Raji (cell line): ENCODE measurements around the gene CCDC85B.
A peak's percentile ranks its signal among the peaks of the same experiment; 100 is the strongest.

Experiments used
- POLR2A ChIP-seq: IDR thresholded peaks from 2 replicates; pipeline ENCODE4 v1.6.1; 2011; ENCODE audit warnings: low read depth, low read length, control low read depth; ENCODE audit not compliant: insufficient read depth

Gene CCDC85B

DNA sequence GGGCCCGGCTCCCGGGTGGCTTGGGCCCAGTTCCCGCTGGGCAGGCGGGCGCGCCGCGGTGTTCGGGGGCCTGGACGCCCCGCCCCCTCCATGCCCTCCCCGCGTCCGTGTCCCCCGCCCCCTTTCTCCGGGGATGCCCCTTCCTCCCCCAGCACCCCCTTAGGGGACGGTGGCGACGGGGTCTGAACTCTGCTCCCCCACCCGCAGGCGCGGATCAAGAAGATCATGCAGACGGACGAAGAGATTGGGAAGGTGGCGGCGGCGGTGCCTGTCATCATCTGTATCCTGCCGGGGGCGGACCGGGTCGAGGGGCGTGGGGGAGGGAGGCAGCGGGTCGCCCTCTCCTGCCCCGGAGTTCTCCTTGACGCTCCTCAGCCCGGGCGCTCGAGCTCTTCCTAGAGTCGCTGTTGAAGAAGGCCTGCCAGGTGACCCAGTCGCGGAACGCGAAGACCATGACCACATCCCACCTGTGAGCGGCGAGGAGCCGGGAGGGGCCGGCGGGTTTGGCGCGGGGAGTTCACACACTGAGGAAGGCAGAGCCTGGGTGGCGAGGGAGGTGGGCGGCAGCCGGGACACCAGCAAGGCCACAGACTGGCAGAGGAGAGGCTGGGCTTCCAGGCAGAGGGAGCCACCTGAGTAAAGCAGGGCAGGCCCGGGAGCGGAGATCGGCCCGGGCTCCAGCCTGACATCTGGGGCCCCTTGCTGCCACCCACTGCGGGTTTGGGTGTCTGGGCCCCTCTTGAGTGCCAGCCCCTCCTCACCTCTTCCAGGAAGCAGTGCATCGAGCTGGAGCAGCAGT is 29.3 kb downstream of the CCDC85B start:
- TF ChIP-seq POLR2A: no peak

DNA sequence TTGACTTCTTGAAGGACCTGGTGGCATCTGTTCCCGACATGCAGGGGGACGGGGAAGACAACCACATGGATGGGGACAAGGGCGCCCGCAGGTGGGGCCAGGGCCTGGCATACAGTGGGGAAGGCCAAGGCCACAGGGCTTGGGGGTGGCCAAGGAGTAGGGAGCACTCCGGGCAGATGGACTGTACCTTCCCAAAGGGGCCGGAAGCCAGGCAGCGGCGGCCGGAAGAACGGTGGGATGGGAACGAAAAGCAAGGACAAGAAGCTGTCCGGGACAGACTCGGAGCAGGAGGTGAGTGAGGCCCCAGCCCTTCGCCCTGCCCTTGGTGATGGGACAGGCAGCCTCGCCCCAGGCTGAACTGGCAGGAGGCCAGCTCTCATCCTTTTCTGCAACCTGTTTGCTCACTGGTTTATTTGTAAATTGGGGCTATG is 29.9 kb downstream of the CCDC85B start:
- no peak for TF ChIP-seq POLR2A

DNA sequence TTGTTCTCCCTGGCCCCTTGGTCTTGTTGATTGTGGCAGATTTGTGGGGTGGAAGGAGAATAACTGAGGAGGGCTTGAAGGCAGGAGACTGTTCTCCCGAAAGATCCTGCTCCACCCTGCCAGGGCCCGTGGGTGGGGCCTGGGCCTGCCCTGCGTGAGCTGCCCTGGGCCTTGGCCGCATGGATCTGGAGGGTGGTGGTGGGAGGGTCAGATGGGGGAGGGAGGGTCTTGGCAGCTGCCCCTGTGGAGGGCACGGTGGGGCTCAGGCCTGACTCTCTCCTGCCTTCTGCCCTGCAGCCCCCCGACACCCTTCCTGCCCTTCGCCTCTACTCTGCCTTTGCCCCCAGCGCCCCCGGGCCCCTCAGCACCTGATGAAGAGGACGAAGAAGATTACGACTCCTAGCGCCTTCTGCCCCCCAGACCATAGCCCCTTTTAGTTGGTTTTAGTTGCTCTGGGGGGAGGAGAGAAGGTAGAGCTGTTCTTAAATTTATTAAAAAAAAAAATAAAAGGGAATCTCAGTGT is 30.6 kb downstream of the CCDC85B start:
- TF ChIP-seq POLR2A: no peak

DNA sequence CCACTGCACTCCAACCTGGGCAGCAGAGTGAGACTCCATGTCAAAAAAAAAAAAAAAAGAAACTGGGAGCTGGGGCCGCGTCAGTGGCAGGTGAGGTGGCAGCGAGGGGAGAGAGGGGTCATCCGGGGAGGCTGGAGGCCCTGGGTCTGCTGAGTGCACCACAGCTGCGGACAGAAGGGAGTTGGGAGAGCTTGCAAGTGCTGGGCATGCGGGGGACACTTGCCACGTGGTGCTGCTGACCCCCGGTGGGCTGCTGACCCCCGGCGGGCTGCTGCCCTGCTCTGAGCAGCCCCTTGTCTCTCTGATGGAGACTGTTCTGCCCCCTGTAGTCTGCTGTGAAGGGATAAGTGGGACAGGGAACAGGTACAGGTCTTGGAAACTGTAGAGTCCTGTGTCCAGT is 31.4 kb downstream of the CCDC85B start:
- TF ChIP-seq POLR2A: no peak

DNA sequence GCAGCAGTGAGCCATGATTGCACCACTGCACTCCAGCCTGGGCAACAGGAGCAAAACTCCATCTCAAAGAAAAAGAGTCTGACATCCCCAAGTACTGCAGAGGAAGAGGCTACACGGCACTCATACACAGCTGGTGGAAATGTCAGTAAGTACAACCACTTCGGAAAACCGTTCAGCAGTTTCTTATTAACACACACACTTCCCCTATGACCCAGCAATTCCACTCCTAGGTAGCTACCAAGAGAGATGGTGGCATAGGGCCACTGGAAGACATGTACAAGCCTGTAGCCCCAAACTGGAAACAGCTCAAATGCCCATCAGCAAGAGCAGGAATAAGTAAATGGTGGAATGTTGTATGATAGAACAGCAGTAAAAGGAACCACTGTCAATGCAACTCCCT is 32.1 kb downstream of the CCDC85B start:
- TF ChIP-seq POLR2A: no peak

DNA sequence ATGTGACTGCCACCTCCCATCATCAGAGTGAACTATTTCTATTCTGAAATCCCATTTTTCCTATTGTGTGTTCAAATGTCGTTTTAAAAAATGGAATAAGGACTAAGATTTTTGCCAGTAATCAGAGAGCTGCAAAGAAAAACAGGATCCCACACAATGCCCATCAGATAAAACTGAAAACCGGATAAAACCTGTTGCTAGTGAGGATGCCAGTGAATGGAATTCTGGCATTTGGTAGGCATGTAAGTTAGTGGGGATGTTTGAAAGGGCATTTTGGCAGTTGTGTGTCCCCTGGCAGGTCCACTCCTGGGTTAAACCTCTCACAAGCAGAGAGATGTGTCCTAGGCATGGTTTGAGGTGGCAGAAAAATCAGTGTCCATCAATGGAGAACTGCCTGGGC is 34.9 kb downstream of the CCDC85B start:
- no peak for TF ChIP-seq POLR2A

DNA sequence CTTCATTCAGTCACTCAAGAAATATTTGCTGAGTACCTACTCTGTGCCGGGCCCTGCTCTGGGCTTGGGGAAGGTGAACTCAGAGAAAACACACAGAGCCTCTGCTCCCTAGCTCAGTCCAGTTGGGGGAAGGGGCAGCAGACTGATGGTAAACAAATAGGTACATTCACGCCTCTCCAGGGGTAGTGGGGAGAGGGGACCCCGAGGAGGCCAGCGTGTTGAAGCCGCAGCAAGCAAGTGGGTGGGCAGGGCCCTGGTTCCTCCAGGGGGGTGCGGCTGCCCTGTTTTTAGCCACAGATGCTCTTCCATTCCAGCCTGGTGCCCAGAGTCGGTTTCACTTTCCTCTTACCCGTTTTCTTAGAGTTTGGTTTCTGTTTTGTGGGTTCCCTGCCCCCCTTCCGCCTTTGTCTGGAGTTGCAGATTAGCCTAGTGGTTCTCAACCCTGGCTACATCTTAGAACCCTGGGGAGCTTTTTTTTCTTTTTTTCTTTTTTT is 37.5 kb downstream of the CCDC85B start:
- 0 out of 2 replicates have a peak, but pooled peaks have one; percentile 36 for TF ChIP-seq POLR2A

DNA sequence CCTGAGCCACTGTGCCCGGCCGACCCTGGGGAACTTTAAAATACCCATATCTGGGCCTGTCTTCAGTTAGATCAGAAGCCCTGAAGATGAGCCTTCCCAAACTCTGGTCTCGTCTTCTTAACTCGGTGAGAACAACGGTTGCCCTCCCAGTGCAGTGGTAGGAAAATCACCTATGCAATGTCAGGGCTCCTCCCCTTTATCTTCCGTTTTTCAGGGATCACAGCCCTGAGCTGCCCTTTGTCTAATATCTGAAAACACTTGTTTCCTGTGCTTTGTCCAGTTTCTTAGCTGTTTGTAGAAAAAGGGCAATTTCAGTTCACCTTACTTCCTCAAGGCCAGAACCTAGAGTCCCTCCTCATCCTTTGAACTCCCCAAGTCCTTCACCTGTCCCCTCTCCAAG is 38.2 kb downstream of the CCDC85B start:
- no peak for TF ChIP-seq POLR2A

DNA sequence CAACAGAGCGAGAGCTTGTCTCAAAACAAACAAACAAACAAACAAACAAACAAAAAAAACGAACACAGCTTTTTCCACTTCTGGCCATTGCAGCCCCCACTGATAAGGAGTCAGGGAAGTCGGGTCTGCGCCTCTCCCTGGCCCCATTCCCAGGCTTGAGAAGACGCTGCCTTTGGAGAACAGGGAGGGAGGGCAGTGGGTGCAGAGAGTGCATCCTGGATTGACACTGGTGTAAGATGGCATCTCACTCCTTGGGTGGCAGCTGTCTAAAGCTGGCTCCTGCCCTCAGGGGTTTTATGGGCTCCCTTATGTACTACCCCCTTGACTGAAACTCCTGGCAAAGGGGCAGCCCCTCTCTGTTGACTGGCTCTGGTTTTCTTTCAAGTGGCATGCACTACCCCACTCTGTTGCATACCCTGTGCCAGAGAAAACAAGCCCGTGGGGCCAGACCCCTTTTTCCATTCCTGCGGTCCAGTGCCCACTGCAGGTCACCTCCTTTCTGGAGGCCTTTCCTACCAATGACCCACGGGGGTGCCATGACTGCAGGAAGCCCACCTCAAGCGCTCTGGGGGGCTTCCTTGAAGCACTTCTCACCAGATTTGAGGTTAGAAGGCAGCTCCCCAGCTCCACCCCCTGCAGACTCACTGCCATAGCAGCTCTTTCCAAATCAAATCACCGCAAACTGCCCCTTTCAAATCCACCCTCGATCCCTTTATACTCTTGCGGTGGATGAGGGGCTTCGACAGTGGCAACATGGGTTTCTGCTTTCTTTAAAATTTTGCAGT is 41.5 kb downstream of the CCDC85B start:
- no peak for TF ChIP-seq POLR2A

DNA sequence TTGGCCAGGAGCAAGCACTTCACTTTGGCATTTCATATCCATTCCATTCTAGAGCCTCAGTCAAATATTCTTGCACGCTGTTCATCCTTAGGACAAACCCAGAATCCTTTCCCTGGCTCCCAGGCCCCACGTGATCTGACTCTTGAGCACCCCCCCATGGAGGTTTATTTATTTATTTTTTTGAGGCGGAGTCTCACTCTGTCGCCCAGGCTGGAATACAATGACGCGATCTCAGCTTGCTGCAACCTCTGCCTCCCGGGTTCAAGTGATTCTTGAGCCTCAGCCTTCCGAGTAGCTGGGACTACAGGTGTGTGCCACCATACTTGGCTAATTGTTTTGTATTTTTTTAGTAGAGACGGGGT is 42.1 kb downstream of the CCDC85B start:
- no peak for TF ChIP-seq POLR2A

DNA sequence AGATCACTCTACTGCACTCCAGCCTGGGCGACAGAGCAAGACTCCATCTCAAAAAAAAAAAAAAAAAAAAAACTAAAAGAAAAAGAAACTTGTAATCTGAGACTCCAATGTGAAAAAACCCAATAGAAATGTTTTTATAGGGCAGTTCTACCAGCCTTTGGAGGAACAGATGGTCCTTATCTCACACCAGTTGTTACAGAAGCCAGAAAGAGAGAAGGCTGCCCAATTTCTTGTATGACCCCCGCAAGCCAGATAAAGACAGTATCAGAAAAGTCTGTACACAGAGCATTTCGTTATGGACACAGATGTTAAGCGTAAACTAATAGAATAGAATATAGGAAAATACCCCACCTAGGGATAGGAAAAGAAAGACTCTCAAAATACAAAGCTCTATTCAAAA is 43.5 kb downstream of the CCDC85B start:
- TF ChIP-seq POLR2A: no peak

DNA sequence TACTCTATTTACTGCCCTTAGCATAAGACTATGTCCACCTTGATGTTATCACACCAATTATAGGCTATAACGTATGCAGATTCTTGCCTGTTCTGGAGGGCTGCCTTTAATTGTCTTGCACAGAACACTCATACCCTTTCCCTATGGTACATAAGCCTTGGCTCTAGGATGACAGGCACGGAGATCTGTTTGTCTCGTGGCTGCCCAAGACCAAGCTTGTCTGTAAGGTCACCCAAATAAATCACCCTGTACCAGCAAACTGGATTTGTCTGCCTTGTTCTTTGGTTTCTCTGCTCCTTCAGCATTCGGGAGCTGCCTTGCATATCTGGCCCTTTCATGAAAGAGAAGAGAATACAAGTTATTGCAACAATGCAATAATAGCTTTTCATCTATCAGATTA is 47.3 kb downstream of the CCDC85B start:
- no peak for TF ChIP-seq POLR2A
